HUDEP-2 (cell line): Measurements from ENCODE around the gene C12orf57.

Experiments
- DNase-seq, 76 experiments: peaks; one replicate each; lab custom pipeline; 2025; ENCODE audit not compliant: unreplicated experiment in 76 of 76; lab: John Stamatoyannopoulos, UW

The C12orf57 gene

DNA sequence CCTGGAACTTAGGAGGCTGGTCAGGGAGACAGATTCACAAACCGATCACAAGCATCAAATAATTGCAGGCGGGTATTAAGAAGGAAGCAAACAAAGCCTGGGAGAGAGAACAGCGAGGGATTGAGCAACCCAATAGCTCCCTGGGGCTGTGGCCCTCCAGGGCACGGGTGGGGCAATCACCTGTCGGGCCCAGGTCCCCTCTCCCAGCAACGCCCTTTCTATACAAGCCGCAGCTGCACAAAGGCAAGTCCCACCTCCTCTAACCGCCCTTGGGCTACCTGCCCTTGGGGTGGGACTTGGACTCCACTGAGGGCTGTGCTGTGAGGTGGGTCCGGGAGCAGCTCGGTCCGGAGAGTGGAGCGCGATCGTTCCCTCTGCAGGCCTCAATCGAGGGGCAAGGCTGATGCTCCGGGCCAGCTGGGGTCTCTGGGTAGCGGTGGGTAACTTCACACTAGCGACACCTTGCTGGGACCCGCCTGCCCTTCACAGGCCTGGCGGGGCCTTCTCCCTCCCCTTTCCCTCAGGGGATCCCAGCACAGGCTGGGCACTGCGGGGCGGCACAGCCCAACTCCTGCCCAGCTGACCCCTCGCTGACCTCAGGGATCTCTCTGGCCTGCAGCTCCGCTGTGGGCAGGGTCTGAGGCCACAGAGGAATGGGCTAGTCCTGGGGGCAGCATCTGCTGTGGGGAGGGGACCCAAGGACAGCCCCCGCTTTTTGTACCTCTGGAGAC lies 18.6 kb downstream of the C12orf57 start:
- peak in 1 of 76 experiments; percentile 79 for DNase-seq

DNA sequence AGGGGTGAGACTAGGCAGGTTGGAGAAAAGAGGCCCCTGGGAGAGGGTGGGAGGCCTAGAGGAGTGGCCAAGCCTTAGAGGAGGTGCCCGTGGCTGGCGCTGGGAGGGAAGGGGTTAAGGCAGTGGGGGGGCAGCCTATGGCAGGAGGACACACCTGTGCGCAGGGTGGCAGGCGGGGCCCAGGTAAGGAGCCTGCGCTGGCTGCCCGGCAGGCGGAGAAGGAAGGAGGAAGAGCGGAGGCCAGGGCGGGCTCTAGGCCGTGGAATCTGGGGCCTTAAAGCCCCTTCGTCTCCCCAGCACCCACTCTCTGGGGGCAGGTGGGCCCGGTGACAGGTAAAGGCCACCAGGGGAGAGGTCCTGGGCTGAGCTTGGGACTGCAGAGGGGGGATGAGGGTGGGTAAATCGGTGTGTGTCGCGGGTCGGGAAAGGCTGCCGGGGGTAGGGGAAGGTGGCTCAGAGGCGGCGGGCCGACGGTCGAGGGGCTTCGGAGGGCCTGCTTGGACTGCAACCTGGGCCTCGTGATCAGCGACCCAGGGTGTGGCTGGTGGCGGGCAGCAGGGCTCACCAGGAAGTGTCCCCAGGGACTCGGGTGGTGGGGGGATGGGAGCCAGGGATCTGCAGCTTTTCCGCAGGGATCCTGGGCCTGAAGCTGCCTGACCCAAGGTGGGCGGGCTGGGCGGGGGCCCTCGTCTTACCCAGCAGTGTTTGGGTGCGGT lies 19.4 kb downstream of the C12orf57 start:
- no peak for DNase-seq

DNA sequence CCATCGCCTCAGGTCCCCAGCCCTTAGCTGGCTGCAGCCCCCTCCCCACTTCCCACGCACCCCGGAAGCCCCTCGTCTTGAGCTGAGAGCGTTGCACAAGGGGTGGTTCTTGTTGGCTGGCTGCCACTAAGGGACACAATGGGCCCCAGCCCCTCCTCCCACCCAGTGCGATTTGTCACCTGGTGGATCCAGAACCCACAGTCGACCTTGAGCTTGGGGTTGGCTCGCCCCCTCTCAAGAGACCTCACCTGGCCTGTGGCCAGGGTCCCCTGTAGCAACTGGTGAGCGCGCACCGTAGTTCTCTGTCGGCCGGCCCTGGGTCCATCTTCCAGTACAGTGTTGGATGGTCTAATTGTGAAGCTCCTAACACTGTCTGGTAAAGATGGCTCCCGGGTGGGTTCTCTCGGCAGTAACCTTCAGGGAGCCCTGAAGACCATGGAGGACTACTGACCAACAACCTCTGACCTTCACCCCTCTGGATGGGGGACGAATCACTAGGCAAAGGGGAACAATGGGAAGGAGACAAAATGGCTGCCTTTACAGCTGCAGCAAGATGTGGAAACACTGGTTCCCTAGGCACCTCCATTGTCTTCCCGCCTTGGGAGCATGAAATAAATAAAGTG lies 20.1 kb downstream of the C12orf57 start:
- no peak for DNase-seq

DNA sequence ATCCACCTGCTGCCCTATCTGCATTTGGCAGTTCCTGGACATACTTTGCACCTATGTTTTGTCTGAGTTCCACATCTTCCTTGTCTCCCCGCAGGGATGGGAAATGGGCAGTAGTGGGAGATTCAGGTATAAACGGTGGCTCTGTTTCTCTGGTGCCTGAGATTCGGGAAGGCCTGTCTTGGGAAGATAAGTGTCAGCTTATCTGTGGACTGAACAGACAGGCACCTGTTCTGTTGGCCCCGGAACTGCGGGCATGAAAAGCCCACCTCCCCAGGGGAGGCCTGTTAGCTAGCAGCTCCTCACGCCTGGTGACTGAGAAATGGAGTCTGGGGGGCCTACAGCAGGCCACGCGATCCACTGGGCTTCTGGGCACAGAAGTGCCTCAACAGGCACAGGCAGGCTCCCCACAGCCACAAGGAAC lies 20.8 kb downstream of the C12orf57 start:
- peak in 21 of 76 experiments; percentile 9 to 62 (median 41) for DNase-seq

DNA sequence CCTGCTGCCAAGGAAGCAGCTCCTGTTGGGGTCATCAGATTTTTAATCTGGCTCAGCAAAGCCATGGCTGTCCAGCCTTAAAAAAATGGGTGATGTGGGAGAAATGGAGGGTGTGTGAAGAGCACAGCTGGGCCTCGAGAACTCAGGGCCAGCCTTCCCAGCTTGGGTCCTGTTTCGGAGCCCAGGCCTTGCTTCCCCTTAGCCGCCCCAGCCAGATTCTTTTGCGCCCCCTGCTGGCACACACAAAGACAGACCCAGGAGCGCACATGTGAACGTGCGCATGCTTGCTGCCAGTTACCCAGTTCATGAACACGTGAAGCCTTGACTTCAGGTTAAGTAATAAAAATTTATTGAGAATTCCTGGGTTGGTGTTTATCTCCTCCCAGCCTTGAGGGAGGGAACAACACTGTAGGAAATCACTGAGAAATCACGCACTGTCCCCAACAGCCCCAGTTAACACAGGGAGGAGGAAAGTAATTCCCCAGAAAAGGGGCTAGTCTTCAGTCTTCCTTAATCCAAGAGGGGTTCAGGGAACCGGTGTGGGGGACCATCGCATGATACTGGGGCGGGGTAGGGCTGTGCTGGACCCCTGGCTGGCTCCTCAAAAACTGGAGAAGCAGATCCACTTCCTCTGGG lies 21.3 kb downstream of the C12orf57 start:
- DNase-seq, result peak in 74 of 76 experiments; percentile 16 to 93 (median 78)

DNA sequence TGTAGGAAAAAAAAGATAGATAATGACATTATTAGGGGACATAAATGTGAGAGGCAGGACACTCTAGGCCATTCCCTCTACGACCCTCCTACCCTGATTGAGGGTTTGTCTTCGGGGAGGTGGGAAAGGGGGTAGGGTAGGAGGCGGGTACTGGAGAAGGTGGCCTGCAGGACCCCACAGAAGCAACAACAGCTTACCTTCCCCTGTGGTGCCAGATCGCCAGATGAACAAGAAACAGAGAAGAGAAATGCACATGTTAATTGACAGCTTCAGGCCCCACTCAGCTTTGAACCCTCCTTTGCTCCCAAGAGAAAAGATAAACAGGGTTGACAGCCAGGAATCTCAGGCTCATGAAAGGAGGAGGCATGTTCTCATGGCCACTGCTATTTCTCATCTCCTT lies 21.9 kb downstream of the C12orf57 start:
- no peak for DNase-seq

DNA sequence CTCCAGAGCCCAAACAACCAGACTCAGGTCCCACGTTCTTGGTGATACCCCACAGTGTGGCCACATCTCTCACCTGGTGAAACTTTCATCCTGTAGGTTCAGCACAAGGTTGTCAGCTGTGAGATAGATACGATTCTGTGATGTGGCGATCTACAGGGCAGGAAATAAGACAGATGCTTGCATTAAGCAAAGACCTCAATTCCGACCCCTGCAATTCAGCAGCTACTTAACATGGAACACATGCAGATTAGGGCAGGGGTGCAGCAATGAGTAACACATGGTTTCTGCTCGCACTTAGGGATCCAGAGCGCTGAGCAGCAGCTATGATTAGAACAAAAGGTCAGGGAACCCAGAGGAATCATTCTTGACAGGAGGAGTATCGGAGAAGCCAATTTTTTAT lies 22.5 kb downstream of the C12orf57 start:
- no peak for DNase-seq

DNA sequence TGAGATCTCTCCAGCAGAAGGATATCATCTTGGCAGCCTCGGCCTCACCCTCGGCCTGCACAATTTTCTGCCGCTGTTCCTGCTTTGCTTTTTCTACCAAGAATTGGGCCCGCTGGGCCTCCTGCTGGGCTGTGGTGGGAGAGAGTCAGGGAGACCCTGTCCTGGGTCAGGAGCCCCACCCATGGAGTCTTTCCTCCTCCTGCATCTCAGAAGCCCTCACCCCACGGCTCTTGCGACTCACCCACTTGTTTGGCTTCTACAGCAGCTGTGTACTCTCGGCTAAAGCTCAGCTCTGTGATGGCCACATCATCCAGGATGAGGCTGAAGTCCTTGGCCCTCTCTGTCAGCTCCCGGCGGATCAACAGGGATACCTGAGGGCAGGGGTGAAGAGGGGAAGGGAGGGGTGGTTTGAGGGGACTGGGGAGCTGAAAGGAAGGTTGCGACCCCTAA lies 23.9 kb downstream of the C12orf57 start:
- DNase-seq, result no peak

DNA sequence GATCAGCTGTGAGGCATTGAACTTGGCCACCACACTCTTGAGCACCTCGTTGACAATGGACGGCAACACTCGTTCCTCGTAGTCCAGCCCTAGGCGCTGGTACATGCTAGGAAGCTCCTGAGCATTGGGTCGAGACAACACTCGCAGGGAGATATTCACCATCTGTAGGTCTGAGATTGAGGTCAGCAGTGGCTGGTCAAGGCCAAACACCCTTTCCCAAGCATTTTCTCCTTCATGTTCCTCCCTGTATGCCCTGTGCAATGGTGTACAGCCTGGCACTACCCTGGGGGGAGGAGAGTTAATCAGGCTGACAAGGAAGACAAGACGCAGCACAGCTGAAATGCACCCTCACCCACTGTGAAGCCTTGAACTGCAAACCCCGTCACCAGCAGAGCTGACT lies 24.6 kb downstream of the C12orf57 start:
- DNase-seq, result no peak

DNA sequence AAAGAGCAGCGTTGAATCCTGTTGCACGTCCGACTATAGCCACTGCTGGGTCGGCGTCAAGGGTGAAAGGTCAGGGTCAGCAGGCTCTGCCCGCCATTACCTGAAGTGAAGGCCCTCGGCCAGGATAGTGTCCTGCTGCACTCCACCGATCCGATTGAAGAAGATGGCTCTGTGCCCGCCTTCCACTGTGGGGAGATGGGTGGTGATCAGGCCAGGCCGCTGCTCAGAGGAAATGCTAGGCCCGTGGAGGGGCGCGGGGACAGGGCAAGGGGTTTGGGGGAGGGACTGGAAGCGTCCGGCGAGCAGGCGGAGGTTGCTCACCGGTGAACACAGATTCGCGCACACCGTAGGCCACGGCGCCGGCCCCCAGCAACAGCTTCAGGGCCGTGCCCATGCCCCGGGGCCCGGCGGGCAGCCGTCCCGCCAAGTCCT lies 26.3 kb downstream of the C12orf57 start:
- peak in 4 of 76 experiments; percentile 40 to 63 (median 50) for DNase-seq

DNA sequence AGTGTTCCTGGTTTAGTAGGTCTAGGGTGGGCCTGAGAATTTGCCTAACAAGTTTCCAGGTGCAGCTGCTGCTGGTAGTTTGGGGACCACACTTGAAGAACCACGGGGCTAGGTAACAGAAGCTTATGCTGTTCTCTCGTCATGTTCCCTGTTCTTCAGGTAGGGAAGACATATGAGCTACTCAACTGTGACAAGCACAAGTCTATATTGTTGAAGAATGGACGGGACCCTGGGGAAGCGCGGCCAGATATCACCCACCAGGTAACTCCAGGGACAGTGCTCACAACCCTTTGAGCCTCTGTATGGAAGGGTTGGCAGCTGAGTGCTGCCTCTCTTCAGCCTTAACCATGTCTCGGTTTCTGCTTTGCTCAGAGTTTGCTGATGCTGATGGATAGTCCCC lies 30.4 kb downstream of the C12orf57 start:
- DNase-seq, result no peak

DNA sequence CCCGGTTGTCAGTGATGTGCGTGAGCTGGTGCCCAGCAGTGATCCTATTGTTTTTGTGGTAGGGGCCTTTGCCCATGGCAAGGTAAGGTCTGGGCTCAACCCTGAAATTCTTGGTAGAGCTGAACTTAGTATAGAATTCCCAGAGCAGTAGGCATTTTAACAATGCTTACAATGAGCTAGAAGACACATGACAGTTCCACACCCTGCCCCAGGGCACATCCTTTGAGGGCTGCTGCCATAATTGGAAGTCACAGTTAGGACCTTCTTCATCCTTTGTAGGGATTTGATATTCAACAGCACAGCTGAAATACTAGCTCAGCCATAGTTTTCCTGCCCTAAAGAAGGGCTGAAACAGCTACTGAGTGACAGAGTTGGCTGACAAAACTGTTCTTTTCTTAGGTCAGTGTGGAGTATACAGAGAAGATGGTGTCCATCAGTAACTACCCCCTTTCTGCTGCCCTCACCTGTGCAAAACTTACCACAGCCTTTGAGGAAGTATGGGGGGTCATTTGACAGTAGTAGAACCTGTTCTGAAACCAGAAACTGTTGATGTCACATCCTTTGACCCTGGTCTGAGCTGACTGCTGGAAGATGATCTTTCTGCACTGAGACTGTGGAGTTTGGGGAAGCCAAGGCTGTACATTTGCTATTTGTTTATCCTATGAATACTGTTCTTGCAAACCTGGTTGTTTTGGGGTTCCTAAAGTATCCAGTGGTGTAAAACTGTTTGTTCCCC lies 31.6 kb downstream of the C12orf57 start:
- DNase-seq, result no peak

DNA sequence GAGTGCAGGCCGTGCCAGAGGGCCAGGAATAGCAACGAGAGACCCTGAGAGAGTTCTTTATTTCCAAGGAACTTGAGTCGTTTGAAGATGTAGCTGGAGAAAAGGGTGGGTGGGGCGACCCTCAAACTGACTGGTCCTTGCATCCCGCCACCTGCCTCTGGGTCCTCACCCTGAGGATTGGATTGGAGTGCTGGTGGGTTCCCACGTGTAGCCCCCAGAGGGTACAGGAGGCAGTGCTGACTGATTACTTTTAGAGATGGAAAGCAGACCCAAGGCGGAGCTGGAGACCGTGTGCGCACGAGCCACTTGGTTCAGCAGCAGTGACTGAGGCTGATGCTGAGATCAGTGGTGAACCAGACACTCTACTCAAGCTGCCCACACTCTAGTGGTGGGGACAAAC lies 33.8 kb downstream of the C12orf57 start:
- DNase-seq, result no peak

DNA sequence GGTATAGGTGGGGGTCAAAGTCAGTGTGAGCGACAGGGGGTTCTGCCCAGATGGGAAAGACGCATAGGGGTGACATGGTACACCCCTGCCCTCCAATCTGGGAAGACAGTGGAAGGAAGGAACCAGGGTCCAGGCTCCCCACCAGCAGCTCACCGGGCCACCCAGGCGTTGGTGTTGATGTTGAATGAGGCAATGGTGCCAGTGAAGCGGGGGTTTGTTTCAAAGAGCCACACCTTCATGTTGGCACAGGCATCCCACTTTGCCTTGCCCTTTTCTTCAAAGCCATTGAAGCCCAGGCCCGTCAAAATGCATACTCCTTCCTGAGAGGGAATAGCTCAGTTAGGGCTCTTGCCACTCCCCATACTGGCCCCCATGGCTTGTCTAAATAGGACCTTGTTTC lies 34.4 kb downstream of the C12orf57 start:
- DNase-seq, result no peak

DNA sequence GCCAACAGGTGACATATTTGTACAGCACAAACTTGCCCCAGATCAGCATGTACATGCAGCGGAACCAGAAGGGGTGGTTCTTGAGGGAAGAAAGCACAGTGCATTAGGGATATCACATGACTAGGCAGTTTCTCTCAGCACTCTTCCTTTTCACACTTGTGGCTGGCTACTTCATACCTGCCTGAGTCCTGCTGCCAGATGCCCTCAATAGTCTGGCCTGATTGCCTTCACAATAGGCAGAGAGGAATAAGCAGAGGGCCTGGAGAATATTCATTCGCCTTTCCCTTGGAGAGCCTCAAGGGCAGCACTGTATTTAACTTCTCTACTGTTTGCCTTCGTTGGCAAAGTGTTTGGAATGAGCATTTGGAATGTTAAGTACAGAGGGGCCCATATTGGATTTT lies 34.8 kb downstream of the C12orf57 start:
- peak in 2 of 76 experiments; percentile 5 to 27 for DNase-seq

DNA sequence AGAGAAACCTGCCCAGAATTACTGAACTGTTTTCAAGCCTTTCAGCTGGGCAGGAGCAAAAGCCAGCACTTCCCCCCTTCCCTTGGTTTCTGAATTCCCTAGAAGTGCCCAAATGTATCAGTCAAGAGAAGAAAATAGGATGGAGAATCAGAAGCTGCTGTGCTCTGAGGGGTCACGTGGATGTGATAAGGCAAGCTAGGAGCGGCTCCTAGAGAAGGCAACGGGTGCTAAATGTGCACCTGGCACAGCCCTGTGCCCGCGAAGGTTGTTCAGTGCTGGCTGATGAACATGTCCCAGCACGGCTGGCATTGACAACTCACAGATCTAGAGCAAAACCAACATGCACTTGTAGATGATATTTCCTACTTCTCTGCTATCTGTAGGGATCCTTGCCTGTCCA lies 35.2 kb downstream of the C12orf57 start:
- no peak for DNase-seq

DNA sequence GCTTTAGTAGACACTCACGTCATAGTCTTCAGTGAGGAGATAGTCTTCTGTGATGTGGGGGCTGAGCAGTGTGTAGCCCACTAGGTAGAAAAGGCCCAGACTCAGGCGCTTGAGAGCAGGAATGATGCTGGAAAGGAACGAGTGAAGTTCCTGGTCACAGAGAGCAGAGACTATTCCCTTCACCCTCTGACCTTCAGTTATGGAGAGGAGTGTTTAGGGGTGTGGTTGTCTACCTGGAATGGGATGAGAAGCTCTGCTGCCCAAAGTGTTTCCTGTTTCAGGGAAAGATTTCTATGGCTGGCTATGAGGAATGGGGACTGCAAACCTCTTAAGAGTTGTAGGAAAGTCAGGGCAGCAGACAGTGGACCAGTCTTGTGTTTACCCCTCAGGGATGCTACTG lies 35.6 kb downstream of the C12orf57 start:
- no peak for DNase-seq

DNA sequence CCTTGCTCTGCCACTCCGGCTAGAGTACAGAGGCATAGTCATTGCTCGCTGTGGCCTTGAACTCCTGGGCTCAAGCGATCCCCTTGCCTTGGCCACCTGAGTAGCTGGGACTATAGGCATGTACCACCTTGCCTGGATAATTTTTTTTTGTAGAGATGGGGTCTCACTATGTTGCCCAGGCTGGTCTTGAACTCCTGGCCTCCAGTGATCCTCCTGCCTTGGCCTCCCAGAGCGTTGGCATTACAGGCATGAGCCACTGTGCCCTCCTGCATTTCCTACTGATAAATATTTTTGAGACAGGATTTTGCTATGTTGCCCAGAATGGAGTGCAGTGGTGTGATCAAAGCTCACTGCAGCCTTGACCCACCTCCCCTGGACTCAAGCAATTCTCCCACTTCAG lies 36.3 kb downstream of the C12orf57 start:
- no peak for DNase-seq

DNA sequence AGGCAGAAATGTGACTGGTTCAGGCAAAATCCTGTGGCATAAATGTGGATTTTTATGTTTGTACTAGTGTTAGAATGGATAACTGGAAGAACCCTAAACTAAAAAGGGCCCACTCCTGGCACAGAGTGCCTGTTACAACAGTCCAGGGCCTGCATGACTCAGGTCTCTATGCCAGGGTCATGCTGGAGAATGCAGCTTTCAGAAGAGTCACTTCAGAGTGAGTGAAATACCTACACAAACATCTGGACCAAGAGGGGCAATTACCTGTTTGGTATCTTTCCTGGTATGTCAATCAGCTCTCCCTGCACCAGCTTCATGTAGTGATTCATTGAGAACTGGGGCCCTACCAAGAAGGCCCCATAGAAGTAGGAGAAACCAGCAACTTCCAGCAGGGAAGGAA lies 36.9 kb downstream of the C12orf57 start:
- no peak for DNase-seq
